ENCODE results near the gene IFNL2.

- no peak for TF ChIP-seq CTCF (conservative IDR thresholded peaks at IDR 0.05; ENCODE audit: low read depth, low read length)
- TF ChIP-seq MXI1 (IDR thresholded peaks at IDR 0.05; ENCODE audit: borderline replicate concordance, low read depth, low read length) = no peak
- no peak for TF ChIP-seq MAFK (IDR thresholded peaks at IDR 0.05; ENCODE audit: low read depth, low read length)
- TF ChIP-seq ELK1 (IDR thresholded peaks at IDR 0.05; ENCODE audit: borderline replicate concordance, low read depth, low read length) = no peak
- no peak for TF ChIP-seq POLR2A (IDR thresholded peaks at IDR 0.05; ENCODE audit: low read depth, low read length)
- TF ChIP-seq CEBPB (IDR thresholded peaks at IDR 0.05; ENCODE audit: low read depth, low read length) = no peak
- TF ChIP-seq NFE2L2 (IDR thresholded peaks at IDR 0.05; ENCODE audit: low read depth, low read length) = no peak
- TF ChIP-seq RAD21 (IDR thresholded peaks at IDR 0.05; ENCODE audit: low read length) = no peak
- TF ChIP-seq CHD1 (IDR thresholded peaks at IDR 0.05; ENCODE audit: low read depth, low read length) = no peak
- TF ChIP-seq RFX5 (IDR thresholded peaks at IDR 0.05; ENCODE audit: low read depth, low read length) = no peak
These were observed 17.1 kb upstream of the IFNL2 start for GRCh38 chr19:39251081-39251480.
